HepG2 (cell line): ENCODE data around the gene DCAF12L1. TPM values are rescaled to one million over a fixed set of nuclear protein-coding genes. Genes with fewer than 3 reads are reported as not detected.

Source experiments
- ATAC-seq: fragments of 200-7000 bp; cut with Tn5 transposase; 3 replicates; pipeline ENCODE4 v1.9.1; 2020; ENCODE audit warnings: mild to moderate bottlenecking, moderate library complexity
- BruUV-seq: library from RNA; stranded (reverse); fragments of 400-500 nt; replicated peaks from 2 replicates; lab custom pipeline; 2021; lab: Mats Ljungman, UMichigan
- CTCF ChIA-PET: fragments of 300-600 bp; formaldehyde crosslinking; extraction: SDS; loops from one replicate; lab custom pipeline; 2021; ENCODE audit warnings: low total read pairs, inconsistent platforms, low intra/inter-chr PET ratio; lab: Yijun Ruan, JAX
- POLR2A ChIA-PET: fragments of 350-600 bp; sonication (Branson Sonifier 250); formaldehyde crosslinking; loops from one replicate; lab custom pipeline; 2020; ENCODE audit warnings: antibody characterized with exemption, inconsistent platforms; lab: Yijun Ruan, JAX
- DNase-seq: peaks from one replicate; pipeline ENCODE4 v3.0.0-alpha.2; 2015; ENCODE audit warnings: low spot score
- FAIRE-seq: peaks from 3 replicates; lab custom pipeline; 2011; peaks lifted over from hg19 to GRCh38; lab: Jason Lieb, UNC
- H2AFZ ChIP-seq: one replicate; pipeline ENCODE4 v1.6.1; 2011; ENCODE audit warnings: low read length, inconsistent platforms
- H3K27ac ChIP-seq: fragments of 300-600 bp; 3 replicates; pipeline ENCODE4 v1.8.0; 2011; ENCODE audit warnings: mixed run types, mild to moderate bottlenecking, mixed read lengths, low read length, inconsistent platforms; ENCODE audit not compliant: insufficient read depth; ENCODE audit errors: extremely low read length
- H3K27me3 ChIP-seq, 2 experiments: fragments of 200-600 bp in 1 of 2; 2 replicates in 1 of 2; 3 replicates in 1 of 2; pipeline versions ENCODE4 v1.6.0 to v1.8.0; 2011; ENCODE audit warnings: low read length in 2 of 2, mild to moderate bottlenecking in 2 of 2, moderate library complexity in 2 of 2, inconsistent platforms in 1 of 2; ENCODE audit not compliant: insufficient read depth in 2 of 2, control insufficient read depth in 1 of 2
- H3K36me3 ChIP-seq, 2 experiments: fragments of 200-600 bp in 1 of 2; replicated peaks in 1 of 2; 2 replicates in 1 of 2; 3 replicates in 1 of 2; pipeline versions ENCODE4 v1.5.1 to v1.8.0; 2011; ENCODE audit warnings: low read length in 2 of 2, inconsistent platforms in 1 of 2; ENCODE audit not compliant: insufficient read depth in 2 of 2, control insufficient read depth in 1 of 2
- H3K4me1 ChIP-seq: 2 replicates; pipeline ENCODE4 v1.5.1; 2012; ENCODE audit warnings: low read length, inconsistent platforms; ENCODE audit not compliant: insufficient read depth
- H3K4me2 ChIP-seq: 2 replicates; pipeline ENCODE4 v1.6.0; 2011; ENCODE audit warnings: low read depth, low read length, inconsistent platforms
- H3K4me3 ChIP-seq, 3 experiments: fragments of 200-600 bp in 1 of 3; sonication (generic), shearing (Covaris generic) in 1 of 3; replicated peaks in 1 of 3; 2 replicates each; pipeline ENCODE4 v1.5.1; 2011 to 2016; ENCODE audit warnings: low read length in 3 of 3, inconsistent platforms in 2 of 3, low read depth in 2 of 3, mild to moderate bottlenecking in 2 of 3, control low read depth in 1 of 3, mixed read lengths in 1 of 3; ENCODE audit not compliant: insufficient read depth in 1 of 3
- H3K79me2 ChIP-seq: one replicate; pipeline ENCODE4 v1.6.1; 2011; ENCODE audit warnings: low read length, inconsistent platforms; ENCODE audit not compliant: insufficient read depth
- H3K9ac ChIP-seq: 2 replicates; pipeline ENCODE4 v1.6.0; 2011; ENCODE audit warnings: mild to moderate bottlenecking, low read depth, low read length, inconsistent platforms; ENCODE audit not compliant: insufficient read depth
- H3K9me3 ChIP-seq: 2 replicates; pipeline ENCODE4 v1.5.1; 2012; ENCODE audit warnings: mild to moderate bottlenecking, low read length
- H4K20me1 ChIP-seq: 2 replicates; pipeline ENCODE4 v1.6.0; 2011; ENCODE audit warnings: inconsistent platforms, mild to moderate bottlenecking, low read length, moderate library complexity; ENCODE audit not compliant: insufficient read depth
- ASH2L ChIP-seq: fragments of 300-600, 200-600 bp; sonication (generic); IDR thresholded peaks from 2 replicates; pipeline ENCODE4 v1.7.0; 2017; ENCODE audit warnings: low read depth, mild to moderate bottlenecking, moderate library complexity, mixed read lengths, low read length; ENCODE audit not compliant: insufficient read length
- ATF7 ChIP-seq, 2 experiments: fragments of 450-650 bp in 1 of 2; sonication (generic) in 1 of 2; formaldehyde crosslinking in 1 of 2; IDR thresholded peaks; 2 replicates each; pipeline versions ENCODE4 v1.4.0 to v1.6.1; 2016 to 2020; ENCODE audit warnings: antibody characterized with exemption in 1 of 2, mild to moderate bottlenecking in 1 of 2, missing genetic modification reagents in 1 of 2
- BRD4 ChIP-seq: sonication (generic); formaldehyde crosslinking; IDR thresholded peaks from 2 replicates; pipeline ENCODE4 v1.4.0; 2020; ENCODE audit warnings: missing genetic modification reagents
- EZH2 ChIP-seq: conservative IDR thresholded peaks from 2 replicates; pipeline ENCODE4 v1.6.1; 2012; ENCODE audit warnings: mild to moderate bottlenecking, low read depth, low read length, moderate library complexity
- FOSL1 ChIP-seq: sonication (generic); formaldehyde crosslinking; IDR thresholded peaks from 2 replicates; pipeline ENCODE4 v1.9.0; 2021; ENCODE audit warnings: missing genetic modification reagents, borderline replicate concordance
- IKZF5 ChIP-seq: IDR thresholded peaks from 2 replicates; pipeline ENCODE4 v1.6.1; 2018; ENCODE audit warnings: missing genetic modification reagents, mild to moderate bottlenecking, missing compliant biosample characterization
- IRF2 ChIP-seq: IDR thresholded peaks from 2 replicates; pipeline ENCODE4 v1.6.1; 2018; ENCODE audit warnings: missing genetic modification reagents, missing compliant biosample characterization
- KAT2B ChIP-seq: fragments of 150-350 bp; IDR thresholded peaks from 2 replicates; pipeline ENCODE4 v1.6.1; 2014; ENCODE audit warnings: low read depth, low read length, borderline replicate concordance
- KAT7 ChIP-seq: IDR thresholded peaks from 2 replicates; pipeline ENCODE4 v1.6.1; 2018; ENCODE audit warnings: borderline replicate concordance, missing compliant biosample characterization
- KLF11 ChIP-seq: IDR thresholded peaks from 2 replicates; pipeline ENCODE4 v1.6.1; 2016; ENCODE audit warnings: missing compliant biosample characterization
- MIXL1 ChIP-seq: IDR thresholded peaks from 2 replicates; pipeline ENCODE4 v1.6.1; 2016
- PLRG1 ChIP-seq: fragments of 450-650 bp; conservative IDR thresholded peaks from 2 replicates; pipeline ENCODE4 v1.6.1; 2016
- SIN3A ChIP-seq: IDR thresholded peaks from 2 replicates; pipeline ENCODE4 v1.6.1; 2011; ENCODE audit warnings: low read depth, mild to moderate bottlenecking, control low read depth, low read length, borderline replicate concordance
- ZNF263 ChIP-seq: sonication (generic); formaldehyde crosslinking; IDR thresholded peaks from 2 replicates; pipeline ENCODE4 v1.4.0; 2020; ENCODE audit warnings: missing genetic modification reagents
- ZNF496 ChIP-seq: sonication (generic); formaldehyde crosslinking; IDR thresholded peaks from 2 replicates; pipeline ENCODE4 v1.8.1; 2023; ENCODE audit warnings: mild to moderate bottlenecking, moderate library complexity, missing genetic modification reagents; ENCODE audit not compliant: insufficient replicate concordance
- ZNF678 ChIP-seq: sonication (generic); formaldehyde crosslinking; IDR thresholded peaks from 2 replicates; pipeline ENCODE4 v1.4.0; 2020; ENCODE audit warnings: mild to moderate bottlenecking, missing genetic modification reagents
- ZNF7 ChIP-seq: IDR thresholded peaks from 2 replicates; pipeline ENCODE4 v1.6.1; 2016; ENCODE audit warnings: missing biosample characterization, missing genetic modification reagents
- ZNF776 ChIP-seq: sonication (generic); formaldehyde crosslinking; IDR thresholded peaks from 2 replicates; pipeline ENCODE4 v1.4.0; 2020; ENCODE audit warnings: mild to moderate bottlenecking, missing genetic modification reagents
- WGBS: methylation state at CpG from one replicate; pipeline ENCODE4 v1.1.6; 2017; ENCODE audit warnings: low lambda C conversion rate; 5-methylcytosine and 5-hydroxymethylcytosine counted together
- in situ Hi-C: cut with HindIII; loops from 2 replicates; pipeline ENCODE4 v1.10.0; 2017; ENCODE audit warnings: low pct_unique_long_range_greater_than_20kb; ENCODE audit not compliant: extremely low pct_ligation_motif_present
- intact Hi-C: fragments of 100-400 bp; cut with micrococcal nuclease; formaldehyde crosslinking; loops from one replicate; pipeline ENCODE4 v1.10.0; 2022; ENCODE audit not compliant: unreplicated experiment
- polyA plus RNA-seq, 8 experiments: library from polyadenylated mRNA; depleted of rRNA in 3 of 8; stranded (reverse) in 7 of 8; unstranded in 1 of 8; fragments of >200 nt; fragmentation: Illumina TruSeq in 4 of 8; extraction: Trizol in 4 of 8; gene quantifications; 2 replicates each; pipeline versions ENCODE4 v1.2.1 to v1.2.3, GENCODE V29; 2011 to 2016; ENCODE audit warnings: low read depth in 4 of 8, missing spikeins in 1 of 8, mixed read lengths in 1 of 8; ENCODE audit not compliant: insufficient read depth in 1 of 8
- total RNA-seq, 5 experiments: library from RNA; depleted of rRNA; stranded (reverse); fragments of >200 nt; fragmentation: Illumina TruSeq; extraction: Trizol; gene quantifications; 2 replicates each; pipeline ENCODE4 v1.2.3, GENCODE V29; 2016; ENCODE audit warnings: low read depth in 1 of 5
- TF ChIP-seq, protein P1 (sequence below): sonication (generic); formaldehyde crosslinking; IDR thresholded peaks from 2 replicates; pipeline ENCODE4; 2020; ENCODE audit warnings: missing genetic modification reagents, mild to moderate bottlenecking, borderline replicate concordance
- TF ChIP-seq, protein P2 (sequence below): sonication (generic); formaldehyde crosslinking; IDR thresholded peaks from 2 replicates; pipeline ENCODE4 v1.5.0; 2020; ENCODE audit warnings: missing genetic modification reagents, mild to moderate bottlenecking, borderline replicate concordance

DCAF12L1 gene
- total and polyA plus RNA-seq, 2 of the 13 experiments (the other 11 are each of a cell fraction or from before 2014, with no cell fraction given): not detected

DNA sequence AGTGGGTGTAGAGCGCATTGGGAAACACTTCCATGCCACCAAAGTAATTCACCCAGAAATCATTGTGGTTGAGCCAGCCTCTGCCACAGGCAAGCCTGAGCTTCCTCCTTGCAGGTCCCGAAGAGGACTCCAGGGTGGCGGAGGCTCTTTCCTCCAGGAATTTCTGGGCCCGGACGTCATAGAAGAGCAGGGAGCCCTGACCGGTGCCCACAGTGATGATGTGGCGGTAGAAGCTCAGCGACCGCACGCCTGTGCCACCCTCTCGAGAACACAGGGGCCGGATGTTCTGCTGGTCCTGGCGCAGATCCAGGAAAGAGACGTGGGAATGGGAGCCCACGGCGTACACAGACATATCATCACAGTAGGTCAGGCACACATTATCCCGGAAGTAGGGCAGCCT, 1.3 kb downstream of the DCAF12L1 start:
- in situ Hi-C loops (no loop called here), intact Hi-C loops (no loop called here)
- ChIA-PET POLR2A (no interaction called here), CTCF (no interaction called here)
- FAIRE-seq (no peak), DNase-seq (no peak), ATAC-seq (no peak)
- no peaks in the 10 kb centered on the region for H3K27me3 ChIP-seq
- H3K4me1 ChIP-seq: no peaks in the 10 kb centered on the region
- WGBS: no CpG with 5 or more reads among the region's 17 CpGs
- H3K9me3 ChIP-seq: peaks cover 33% of the 10 kb centered on the region
- no peak overlapping the region for H3K9ac ChIP-seq
- H3K79me2 ChIP-seq: no peaks in the 10 kb centered on the region
- no peak overlapping the region for H3K4me3 ChIP-seq
- H4K20me1 ChIP-seq: no peaks in the 10 kb centered on the region
- no peak overlapping the region for H3K27ac ChIP-seq
- no peak overlapping the region for H3K4me2 ChIP-seq
- TF ChIP-seq ZNF263 (CRISPR knock-in tag) (no peak), KLF11 (no peak), ZNF496 (CRISPR knock-in tag) (no peak), IRF2 (CRISPR knock-in tag) (no peak), ZNF776 (CRISPR knock-in tag) (no peak), IKZF5 (CRISPR knock-in tag) (no peak), KAT7 (CRISPR knock-in tag) (no peak), MIXL1 (CRISPR knock-in tag) (no peak), ZNF7 (CRISPR knock-in tag) (no peak), PLRG1 (no peak), ATF7 (IDR thresholded peaks at IDR 0.05) (no peak), ATF7 (CRISPR knock-in tag; IDR thresholded peaks at IDR 0.05) (no peak), KAT2B (no peak), FOSL1 (CRISPR knock-in tag) (no peak), ZNF678 (no peak), BRD4 (CRISPR knock-in tag) (no peak), EZH2 (no peak), ASH2L (no peak), SIN3A (no peak)
- TF ChIP-seq, protein P1, sequence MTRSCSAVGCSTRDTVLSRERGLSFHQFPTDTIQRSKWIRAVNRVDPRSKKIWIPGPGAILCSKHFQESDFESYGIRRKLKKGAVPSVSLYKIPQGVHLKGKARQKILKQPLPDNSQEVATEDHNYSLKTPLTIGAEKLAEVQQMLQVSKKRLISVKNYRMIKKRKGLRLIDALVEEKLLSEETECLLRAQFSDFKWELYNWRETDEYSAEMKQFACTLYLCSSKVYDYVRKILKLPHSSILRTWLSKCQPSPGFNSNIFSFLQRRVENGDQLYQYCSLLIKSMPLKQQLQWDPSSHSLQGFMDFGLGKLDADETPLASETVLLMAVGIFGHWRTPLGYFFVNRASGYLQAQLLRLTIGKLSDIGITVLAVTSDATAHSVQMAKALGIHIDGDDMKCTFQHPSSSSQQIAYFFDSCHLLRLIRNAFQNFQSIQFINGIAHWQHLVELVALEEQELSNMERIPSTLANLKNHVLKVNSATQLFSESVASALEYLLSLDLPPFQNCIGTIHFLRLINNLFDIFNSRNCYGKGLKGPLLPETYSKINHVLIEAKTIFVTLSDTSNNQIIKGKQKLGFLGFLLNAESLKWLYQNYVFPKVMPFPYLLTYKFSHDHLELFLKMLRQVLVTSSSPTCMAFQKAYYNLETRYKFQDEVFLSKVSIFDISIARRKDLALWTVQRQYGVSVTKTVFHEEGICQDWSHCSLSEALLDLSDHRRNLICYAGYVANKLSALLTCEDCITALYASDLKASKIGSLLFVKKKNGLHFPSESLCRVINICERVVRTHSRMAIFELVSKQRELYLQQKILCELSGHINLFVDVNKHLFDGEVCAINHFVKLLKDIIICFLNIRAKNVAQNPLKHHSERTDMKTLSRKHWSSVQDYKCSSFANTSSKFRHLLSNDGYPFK: no peak
- TF ChIP-seq, protein P2, sequence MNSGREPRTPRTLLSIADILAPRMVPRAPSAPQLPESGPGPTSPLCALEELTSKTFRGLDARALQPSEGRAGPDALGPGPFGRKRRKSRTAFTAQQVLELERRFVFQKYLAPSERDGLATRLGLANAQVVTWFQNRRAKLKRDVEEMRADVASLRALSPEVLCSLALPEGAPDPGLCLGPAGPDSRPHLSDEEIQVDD (CRISPR knock-in tag): no peak
- BruUV-seq: no TSS peak
- H2AFZ ChIP-seq: no peak overlapping the region
- H3K36me3 ChIP-seq: no peaks in the 10 kb centered on the region
